VCaP (cell line): Measurements from ENCODE around the gene LDLR.

Experiments used
- H3K27ac ChIP-seq: fragments of 450-650 bp; 2 replicates; pipeline ENCODE4 v1.5.1; 2017
- TF ChIP-seq, protein P1 (sequence below): fragments of 450-650 bp; conservative IDR thresholded peaks from 2 replicates; pipeline ENCODE4 v1.5.1; 2017; ENCODE audit warnings: mild to moderate bottlenecking, moderate library complexity

LDLR gene

DNA sequence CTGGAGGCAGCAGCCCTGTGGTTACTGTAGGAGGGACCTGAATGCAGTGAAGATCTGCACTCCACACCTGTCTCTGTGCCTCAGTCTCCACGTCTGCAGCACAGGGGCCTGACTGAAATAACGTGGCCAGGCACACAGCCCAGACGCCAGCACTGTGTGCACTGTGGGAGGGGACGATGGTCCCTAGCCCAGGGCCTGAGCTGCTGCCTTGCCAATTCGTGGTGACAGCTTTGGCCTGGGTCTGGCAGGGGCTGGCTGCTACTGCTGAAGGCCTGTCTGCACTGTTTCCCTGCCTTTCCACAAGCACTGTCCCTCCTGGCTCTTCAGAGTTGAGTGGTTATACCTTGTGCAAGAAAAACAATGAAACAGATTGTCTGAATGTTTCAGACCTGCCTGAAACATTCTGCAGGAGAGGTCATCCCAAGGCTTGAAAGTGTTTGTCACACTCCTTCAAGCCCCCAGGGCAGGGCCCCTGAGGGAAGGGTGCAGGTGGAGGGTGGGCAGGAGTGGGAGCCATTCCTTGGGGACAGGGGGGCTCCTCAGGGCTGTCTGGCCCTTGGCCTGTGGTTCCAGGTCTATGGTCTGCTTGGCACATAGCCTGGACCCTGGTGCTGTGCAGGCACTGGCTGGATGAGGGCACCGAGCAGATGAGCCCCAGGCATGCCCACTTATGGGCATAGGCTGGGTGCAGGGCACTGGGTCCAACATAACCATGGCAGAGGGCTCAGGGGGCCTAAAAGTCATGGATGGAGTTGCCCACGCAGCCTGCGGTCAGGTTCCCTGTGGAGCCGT lies 38.7 kb upstream of the LDLR start:
- no peak overlapping the region for H3K27ac ChIP-seq

DNA sequence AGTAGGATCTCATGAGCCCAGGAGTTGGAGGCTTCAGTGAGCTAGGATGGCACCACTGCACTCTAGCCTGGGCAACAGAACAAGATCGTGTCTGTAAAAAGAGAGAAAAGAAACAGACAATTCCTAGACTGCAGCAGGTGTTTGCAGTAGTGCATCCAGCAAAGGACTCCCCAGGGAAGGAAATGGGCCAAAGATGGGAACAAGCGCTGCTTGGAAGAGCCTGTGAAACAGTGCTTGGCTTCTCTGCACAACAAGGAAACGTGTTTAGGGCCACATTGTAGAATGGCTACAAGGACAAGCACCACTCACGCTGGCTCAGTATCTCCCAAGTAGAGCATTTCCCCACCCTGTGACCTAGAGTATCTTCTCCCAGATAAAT lies 35.5 kb upstream of the LDLR start:
- TF ChIP-seq, protein P1, sequence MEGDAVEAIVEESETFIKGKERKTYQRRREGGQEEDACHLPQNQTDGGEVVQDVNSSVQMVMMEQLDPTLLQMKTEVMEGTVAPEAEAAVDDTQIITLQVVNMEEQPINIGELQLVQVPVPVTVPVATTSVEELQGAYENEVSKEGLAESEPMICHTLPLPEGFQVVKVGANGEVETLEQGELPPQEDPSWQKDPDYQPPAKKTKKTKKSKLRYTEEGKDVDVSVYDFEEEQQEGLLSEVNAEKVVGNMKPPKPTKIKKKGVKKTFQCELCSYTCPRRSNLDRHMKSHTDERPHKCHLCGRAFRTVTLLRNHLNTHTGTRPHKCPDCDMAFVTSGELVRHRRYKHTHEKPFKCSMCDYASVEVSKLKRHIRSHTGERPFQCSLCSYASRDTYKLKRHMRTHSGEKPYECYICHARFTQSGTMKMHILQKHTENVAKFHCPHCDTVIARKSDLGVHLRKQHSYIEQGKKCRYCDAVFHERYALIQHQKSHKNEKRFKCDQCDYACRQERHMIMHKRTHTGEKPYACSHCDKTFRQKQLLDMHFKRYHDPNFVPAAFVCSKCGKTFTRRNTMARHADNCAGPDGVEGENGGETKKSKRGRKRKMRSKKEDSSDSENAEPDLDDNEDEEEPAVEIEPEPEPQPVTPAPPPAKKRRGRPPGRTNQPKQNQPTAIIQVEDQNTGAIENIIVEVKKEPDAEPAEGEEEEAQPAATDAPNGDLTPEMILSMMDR, result no peak
- no peak overlapping the region for H3K27ac ChIP-seq

More for the DNA sequence above, 38.7 kb upstream of the LDLR start:
- TF ChIP-seq, protein P1, result no peak

DNA sequence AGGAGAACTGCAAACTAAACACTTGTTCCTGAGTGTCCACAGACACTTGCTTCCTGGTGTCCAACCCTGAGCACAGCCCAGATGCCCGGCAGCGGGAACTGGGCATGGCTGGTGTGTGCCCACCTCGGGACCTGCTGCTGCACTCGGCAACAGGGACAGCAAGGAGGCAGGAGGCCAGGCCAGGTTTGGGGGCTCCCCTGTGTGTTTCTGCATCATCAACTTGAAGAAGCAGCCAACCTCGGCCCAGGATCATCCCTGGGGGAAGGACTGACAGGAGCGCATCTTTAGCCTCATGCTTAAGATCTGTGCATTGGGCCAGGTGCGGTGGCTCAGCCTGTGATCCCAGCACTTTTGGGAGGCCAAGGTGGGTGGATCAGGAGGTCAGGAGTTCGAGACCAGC lies 35.1 kb upstream of the LDLR start:
- H3K27ac ChIP-seq, result no peak overlapping the region
- TF ChIP-seq, protein P1, result no peak

DNA sequence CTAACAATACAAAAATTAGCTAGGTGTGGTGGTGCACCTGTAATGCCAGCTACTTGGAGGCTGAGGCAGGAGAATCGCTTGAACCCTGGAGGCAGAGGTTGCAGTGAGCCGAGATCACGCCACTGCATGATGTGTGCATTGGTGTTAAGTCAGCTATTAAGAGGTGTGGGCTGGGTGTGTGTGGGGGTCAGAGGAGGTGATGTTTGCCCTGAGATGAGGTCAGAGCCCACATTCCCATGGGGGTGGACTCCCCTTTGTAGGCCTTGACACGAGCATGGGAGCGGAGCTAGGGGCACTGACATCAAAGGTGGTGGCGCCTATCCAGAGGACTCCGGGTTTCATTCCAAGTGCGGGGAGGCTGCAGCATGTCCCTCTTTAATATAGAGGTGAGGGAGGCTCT lies 34.6 kb upstream of the LDLR start:
- TF ChIP-seq, protein P1, result no peak
- H3K27ac ChIP-seq, result no peak overlapping the region

DNA sequence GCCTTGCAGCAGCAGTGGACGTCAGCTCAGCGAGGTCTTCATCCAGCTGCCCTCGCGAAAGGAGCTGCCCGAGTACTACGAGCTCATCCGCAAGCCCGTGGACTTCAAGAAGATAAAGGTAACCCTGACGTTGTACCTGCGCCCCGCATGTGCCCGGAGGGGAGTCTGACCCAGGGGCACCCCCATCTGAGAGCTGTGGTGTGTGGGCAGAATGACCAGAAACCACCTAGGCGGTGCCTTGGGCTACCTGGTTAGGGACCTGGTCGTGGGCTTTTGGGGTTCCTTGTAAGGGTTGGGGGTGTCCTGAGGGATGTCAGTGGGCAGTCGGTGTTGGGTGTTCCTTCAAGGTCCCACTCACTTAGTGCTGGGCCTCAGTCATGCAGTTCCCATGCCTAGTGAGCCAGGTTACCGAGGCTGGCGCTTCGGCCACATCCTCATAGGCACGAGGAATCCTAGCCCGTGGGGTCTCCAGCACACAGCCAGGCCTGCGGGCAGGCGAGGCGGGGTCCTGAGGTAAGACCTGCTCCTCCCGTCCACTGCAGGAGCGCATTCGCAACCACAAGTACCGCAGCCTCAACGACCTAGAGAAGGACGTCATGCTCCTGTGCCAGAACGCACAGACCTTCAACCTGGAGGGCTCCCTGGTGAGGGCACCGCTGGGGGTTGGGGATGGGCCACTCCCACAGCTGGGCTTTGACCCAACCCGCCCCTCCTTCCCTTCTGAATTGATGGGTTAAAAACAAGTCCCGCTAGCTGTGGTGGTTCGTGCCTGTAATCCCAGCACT lies 30.8 kb upstream of the LDLR start:
- TF ChIP-seq, protein P1, result no peak
- H3K27ac ChIP-seq, result no peak overlapping the region

DNA sequence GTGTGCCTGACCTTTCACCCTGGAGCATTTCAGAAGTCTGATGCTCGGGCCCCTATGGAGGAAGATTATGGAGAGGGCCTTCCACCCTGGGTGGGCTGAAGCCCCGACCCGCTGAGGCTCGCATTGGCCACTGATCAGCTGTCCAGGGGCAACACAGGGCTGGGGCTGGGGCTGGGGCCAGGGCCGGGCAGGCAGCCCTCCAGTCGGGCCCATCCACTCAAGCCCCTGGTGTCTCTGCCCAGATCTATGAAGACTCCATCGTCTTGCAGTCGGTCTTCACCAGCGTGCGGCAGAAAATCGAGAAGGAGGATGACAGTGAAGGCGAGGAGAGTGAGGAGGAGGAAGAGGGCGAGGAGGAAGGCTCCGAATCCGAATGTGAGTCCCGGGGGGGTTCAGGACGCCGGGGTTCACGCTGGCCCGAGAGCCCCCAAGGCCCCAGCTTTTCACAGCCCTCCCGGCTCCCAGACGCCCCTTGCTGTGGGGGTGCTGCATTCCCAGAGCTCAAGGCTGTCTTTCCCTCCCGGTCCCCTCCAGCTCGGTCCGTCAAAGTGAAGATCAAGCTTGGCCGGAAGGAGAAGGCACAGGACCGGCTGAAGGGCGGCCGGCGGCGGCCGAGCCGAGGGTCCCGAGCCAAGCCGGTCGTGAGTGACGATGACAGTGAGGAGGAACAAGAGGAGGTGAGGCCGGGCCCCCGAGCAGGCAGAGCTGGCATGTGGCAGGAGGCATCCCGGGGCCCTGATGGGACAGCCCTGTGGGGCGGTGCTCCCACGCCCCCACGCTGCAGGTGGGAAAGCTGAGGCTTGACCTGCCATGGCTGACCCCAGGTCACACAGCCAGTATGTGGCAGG lies 29.5 kb upstream of the LDLR start:
- H3K27ac ChIP-seq, result no peak overlapping the region
- TF ChIP-seq, protein P1, result no peak

DNA sequence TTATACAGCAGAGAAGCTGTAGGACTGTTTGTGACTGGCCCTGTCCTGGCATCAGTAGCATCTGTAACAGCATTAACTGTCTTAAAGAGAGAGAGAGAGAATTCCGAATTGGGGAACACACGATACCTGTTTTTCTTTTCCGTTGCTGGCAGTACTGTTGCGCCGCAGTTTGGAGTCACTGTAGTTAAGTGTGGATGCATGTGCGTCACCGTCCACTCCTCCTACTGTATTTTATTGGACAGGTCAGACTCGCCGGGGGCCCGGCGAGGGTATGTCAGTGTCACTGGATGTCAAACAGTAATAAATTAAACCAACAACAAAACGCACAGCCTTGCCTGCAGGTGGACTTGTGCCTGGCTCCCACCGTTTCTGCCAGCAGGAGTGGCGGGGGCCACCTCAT lies 27.3 kb upstream of the LDLR start:
- H3K27ac ChIP-seq, result no peak overlapping the region
- TF ChIP-seq, protein P1, result no peak
